Ovary (tissue), 3 donors: ENCODE measurements around the gene APBA2.

Experiments
- CTCF ChIP-seq, 3 donors: fragments of 450-650 bp in 2 of 3; fragments of 200-600 bp in 1 of 3; IDR thresholded peaks; one replicate each; pipeline versions ENCODE4 v1.5.1 to v1.8.0; 2016 to 2022; ENCODE audit warnings: antibody characterized with exemption in 3 of 3, mild to moderate bottlenecking in 1 of 3
- POLR2A ChIP-seq: fragments of 450-650 bp; IDR thresholded peaks from one replicate; pipeline ENCODE4 v1.6.1; 2017; ENCODE audit warnings: antibody characterized with exemption, mild to moderate bottlenecking, moderate library complexity
- donor health status: DM: no; HTN: no; CAD: no.

DNA sequence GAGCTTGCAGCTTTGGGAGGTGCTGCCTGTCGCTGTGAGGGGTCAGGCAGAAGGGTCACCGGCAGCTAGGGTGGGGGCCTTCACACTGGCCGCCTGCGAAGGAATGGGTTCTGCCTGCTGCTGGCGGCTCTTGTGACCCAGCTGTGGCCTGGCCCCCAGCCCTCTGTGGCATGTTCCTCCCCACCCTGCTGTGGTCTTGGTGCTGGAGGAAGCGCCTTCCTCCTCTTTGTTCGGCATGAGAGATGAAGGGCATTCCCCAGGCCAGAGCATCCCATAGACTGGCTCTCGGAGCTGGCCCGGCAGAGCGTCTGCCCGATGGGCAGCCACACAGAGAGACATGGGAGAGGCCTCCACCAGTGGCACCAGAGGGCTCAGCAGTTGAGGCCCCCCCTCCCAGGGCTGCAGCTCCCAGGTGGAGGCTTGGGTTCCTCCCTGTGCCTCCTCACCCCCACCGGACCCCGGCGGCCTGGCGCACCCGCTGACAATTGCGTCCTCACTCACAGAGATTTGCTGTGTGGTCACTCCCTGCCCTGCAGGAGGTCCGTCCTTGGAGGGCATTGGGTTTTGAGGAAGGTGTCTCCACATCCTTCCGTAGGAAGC is 221.6 kb downstream of the APBA2 start:
- TF ChIP-seq POLR2A (no peak), CTCF (IDR thresholded peaks at IDR 0.05) (no peak)
